Cardiac fibroblast (primary cell): ENCODE results near the gene COL25A1.

ENCODE experiments used
- DNase-seq, 2 donors: peaks; one replicate each; pipeline versions ENCODE4 v3.0.0 to v3.0.0-alpha.2; 2010; ENCODE audit warnings: low read depth in 2 of 2
- H3K4me3 ChIP-seq, 2 donors: replicated peaks in 1 of 2; 1 replicate in 1 of 2; 2 replicates in 1 of 2; pipeline ENCODE4 v1.5.1; 2011; ENCODE audit warnings: low read depth in 2 of 2, low read length in 2 of 2, mild to moderate bottlenecking in 2 of 2, moderate library complexity in 1 of 2
- TF ChIP-seq, protein P1 (sequence below): IDR thresholded peaks from one replicate; pipeline ENCODE4 v1.5.1; 2011; ENCODE audit warnings: low read depth, mild to moderate bottlenecking, low read length, inconsistent platforms

Gene COL25A1

DNA sequence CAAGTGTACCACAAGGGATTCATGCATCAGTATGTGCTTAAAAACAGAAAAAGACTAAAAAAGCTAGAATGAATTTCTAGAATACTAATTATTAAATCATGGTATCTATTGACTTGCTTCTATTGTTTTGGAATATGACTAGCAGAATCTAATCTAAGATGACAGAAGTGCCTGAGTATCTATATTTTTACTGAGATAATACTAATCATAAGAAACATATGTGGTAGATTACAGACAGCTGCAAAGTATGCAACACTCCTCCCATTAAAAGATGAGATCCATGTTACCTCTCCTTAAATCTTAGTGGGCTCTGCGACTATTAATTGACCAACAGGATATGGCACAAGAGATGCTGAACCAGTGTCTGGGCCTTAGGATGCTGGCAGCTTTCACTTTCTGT lies 89.4 kb downstream of the COL25A1 start:
- DNase-seq: no peak
- H3K4me3 ChIP-seq: no peak overlapping the region
- TF ChIP-seq, protein P1, sequence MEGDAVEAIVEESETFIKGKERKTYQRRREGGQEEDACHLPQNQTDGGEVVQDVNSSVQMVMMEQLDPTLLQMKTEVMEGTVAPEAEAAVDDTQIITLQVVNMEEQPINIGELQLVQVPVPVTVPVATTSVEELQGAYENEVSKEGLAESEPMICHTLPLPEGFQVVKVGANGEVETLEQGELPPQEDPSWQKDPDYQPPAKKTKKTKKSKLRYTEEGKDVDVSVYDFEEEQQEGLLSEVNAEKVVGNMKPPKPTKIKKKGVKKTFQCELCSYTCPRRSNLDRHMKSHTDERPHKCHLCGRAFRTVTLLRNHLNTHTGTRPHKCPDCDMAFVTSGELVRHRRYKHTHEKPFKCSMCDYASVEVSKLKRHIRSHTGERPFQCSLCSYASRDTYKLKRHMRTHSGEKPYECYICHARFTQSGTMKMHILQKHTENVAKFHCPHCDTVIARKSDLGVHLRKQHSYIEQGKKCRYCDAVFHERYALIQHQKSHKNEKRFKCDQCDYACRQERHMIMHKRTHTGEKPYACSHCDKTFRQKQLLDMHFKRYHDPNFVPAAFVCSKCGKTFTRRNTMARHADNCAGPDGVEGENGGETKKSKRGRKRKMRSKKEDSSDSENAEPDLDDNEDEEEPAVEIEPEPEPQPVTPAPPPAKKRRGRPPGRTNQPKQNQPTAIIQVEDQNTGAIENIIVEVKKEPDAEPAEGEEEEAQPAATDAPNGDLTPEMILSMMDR: no peak

DNA sequence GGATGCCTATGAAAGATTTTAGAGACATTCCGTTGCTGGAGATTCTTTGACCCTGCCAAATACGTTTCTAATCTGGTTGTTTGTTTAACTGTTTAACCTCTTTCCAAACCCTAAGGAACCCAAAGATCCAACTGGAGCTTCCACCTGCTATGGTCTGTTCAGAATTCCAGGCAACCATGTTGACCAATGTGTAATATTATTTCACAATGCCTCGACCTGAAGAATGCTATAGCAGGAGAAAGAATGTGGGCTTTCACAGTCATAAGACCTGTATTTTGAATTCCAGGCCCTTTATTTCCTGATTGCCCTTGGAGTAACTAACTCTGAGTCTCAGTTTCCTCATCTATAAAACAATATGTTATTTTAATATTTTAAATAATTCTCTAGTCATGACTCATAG lies 90.8 kb downstream of the COL25A1 start:
- H3K4me3 ChIP-seq: no peak overlapping the region
- peak; percentile 6 to 22 for DNase-seq
- TF ChIP-seq, protein P1: no peak

DNA sequence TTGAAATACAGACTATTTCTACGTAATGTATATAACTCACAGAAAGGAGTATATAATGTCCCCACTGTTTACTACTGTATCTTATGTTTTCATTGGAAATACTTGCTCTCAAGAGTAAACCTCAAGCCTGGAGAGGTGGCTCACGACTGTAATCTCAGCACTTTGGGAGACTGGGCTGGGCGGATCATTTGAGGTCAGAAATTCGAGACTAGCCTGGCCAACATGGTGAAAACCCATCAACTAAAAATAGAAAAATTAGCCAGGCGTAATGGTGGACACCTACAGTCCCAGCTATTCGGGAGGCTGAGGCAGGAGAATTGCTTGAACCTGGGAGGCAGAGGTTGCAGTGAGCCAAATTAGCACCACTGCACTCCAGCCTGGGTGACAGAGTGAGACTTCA lies 92.8 kb downstream of the COL25A1 start:
- no peak for DNase-seq
- no peak overlapping the region for H3K4me3 ChIP-seq
- TF ChIP-seq, protein P1: no peak

DNA sequence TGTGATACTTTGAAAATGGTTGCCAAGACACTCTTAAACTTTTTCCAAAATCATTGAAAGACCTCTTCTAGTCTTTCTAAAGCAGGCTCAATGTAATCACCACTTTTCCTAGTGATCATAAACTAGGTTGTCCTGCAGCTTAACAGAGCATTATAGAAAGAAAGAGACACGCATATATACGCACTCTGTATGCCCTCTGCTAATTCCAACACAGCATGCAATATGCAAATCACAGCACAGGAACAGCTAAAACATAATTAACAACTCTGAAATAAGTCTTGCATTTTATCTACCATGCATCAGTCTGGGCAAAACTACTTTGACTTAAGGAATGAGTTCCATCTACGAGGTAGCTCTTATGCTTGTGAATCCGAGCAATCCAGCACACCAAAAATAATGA lies 94.6 kb downstream of the COL25A1 start:
- no peak overlapping the region for H3K4me3 ChIP-seq
- DNase-seq: no peak
- TF ChIP-seq, protein P1: no peak

DNA sequence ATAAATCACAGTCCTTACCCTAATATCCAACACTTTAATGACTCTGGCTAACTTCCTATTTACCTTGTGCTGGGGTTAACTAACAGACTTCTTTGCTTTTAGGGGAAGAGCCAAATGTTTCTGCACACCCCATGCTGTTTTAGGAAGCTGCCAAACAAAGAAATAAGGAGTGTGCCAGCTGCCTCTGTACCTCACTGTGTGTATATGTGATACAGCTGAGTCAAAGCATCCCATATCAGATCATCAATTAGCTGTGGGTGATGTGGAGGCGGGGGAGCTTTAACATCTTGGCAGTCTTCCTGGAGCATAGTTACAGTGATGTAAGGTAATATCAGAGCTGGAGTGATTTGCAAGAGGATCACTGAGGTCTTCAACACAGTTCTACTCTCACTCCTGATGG lies 95.4 kb downstream of the COL25A1 start:
- DNase-seq: peak; percentile 16 to 17
- TF ChIP-seq, protein P1: no peak
- no peak overlapping the region for H3K4me3 ChIP-seq

DNA sequence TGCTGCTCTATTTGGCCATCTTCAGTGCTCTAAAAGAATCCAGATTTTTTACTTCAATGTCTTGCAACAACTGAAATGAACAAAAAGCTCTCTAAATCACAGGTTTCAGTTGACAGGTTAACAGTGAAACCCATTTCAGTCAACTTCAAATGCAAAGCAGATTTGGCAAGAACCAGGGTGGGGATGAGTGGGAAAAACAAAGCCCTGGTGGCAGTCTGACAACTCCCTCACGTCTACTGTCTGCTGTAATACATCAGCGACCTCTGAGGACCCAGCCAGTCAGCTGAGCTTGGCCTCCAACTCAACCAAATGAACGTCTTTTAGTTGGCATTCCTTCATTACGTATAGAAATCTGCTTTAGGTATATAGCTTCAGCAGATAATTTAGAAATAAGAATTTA lies 95.8 kb downstream of the COL25A1 start:
- H3K4me3 ChIP-seq: no peak overlapping the region
- no peak for DNase-seq
- TF ChIP-seq, protein P1: no peak

DNA sequence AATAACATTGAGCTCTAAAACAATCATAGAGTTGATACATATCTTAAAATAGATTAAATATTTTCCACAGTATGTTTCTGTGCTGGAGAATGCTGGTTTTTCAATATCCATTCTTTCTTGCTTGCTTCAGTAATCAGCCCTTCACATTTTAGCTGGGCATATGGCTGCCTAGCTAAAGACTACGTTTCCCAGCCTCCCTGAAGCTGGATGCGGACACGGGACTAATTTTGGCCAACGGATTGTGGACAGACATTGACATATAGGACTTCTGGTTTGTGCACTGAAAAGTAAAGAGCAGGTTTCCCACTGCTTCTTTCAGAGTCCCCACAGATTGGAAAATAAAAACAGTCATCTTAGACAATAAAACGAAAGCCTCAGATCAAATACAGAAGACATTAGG lies 97.3 kb downstream of the COL25A1 start:
- no peak for DNase-seq
- no peak overlapping the region for H3K4me3 ChIP-seq
- TF ChIP-seq, protein P1: no peak
